Activated naive CD8-positive, alpha-beta T cell treated with anti-CD3 and anti-CD28 coated beads, Interleukin-2, amount 50 U/mL, for 24 hours (primary cell): ENCODE results near the gene SENP1.

ENCODE experiments used
- ATAC-seq: fragments of 150-1000 bp; cut with Tn5 transposase; one replicate; pipeline ENCODE4 v1.10.0; 2021
- DNase-seq: peaks from one replicate; pipeline ENCODE4 v3.0.0; 2021
- H3K27ac Mint-ChIP-seq: one replicate; pipeline ENCODE4 v1.8.0; 2021; ENCODE audit warnings: mild to moderate bottlenecking, mixed read lengths
- H3K27me3 Mint-ChIP-seq: one replicate; pipeline ENCODE4 v1.8.0; 2021; ENCODE audit warnings: mixed read lengths
- H3K36me3 Mint-ChIP-seq: one replicate; pipeline ENCODE4 v1.8.0; 2021; ENCODE audit warnings: low read depth, mixed read lengths
- H3K4me1 Mint-ChIP-seq: one replicate; pipeline ENCODE4 v1.8.0; 2021; ENCODE audit warnings: mixed read lengths
- H3K4me3 Mint-ChIP-seq: one replicate; pipeline ENCODE4 v1.8.0; 2021; ENCODE audit warnings: mild to moderate bottlenecking, moderate library complexity, mixed read lengths
- H3K9me3 Mint-ChIP-seq: one replicate; pipeline ENCODE4 v1.8.0; 2021; ENCODE audit warnings: mixed read lengths

The SENP1 gene

GRCh38 chr12:48067250-48067938 is 38.5 kb downstream of the SENP1 start:
- DNase-seq = no peak
- no peak for ATAC-seq
- Mint-ChIP-seq H3K27me3 (no peaks in the 10 kb centered on the region), H3K9me3 (no peaks in the 10 kb centered on the region), H3K4me1 (peaks cover 8% of the 10 kb centered on the region), H3K36me3 (peaks cover 55% of the 10 kb centered on the region), H3K4me3 (no peak overlapping the region), H3K27ac (no peak overlapping the region)

- no peak overlapping the region for H3K27ac Mint-ChIP-seq
- H3K36me3 Mint-ChIP-seq = peaks cover 69% of the 10 kb centered on the region
- no peaks in the 10 kb centered on the region for H3K27me3 Mint-ChIP-seq
- no peak overlapping the region for H3K4me3 Mint-ChIP-seq
- peaks cover 8% of the 10 kb centered on the region for H3K4me1 Mint-ChIP-seq
- DNase-seq (no peak), ATAC-seq (no peak)
- peaks cover 7% of the 10 kb centered on the region for H3K9me3 Mint-ChIP-seq
These were observed 40.8 kb downstream of the SENP1 start for GRCh38 chr12:48065041-48065440.

GRCh38 chr12:48063530-48063929 is 42.3 kb downstream of the SENP1 start:
- no peak for DNase-seq
- Mint-ChIP-seq H3K4me3 (no peak overlapping the region), H3K36me3 (peaks cover 77% of the 10 kb centered on the region), H3K9me3 (peaks cover 19% of the 10 kb centered on the region), H3K4me1 (peaks cover 2% of the 10 kb centered on the region), H3K27me3 (no peaks in the 10 kb centered on the region), H3K27ac (no peak overlapping the region)
- ATAC-seq = no peak

GRCh38 chr12:48061938-48062719 is 43.8 kb downstream of the SENP1 start:
- no peak for DNase-seq

GRCh38 chr12:48060474-48060873 is 45.4 kb downstream of the SENP1 start:
- no peaks in the 10 kb centered on the region for H3K27me3 Mint-ChIP-seq
- DNase-seq (no peak), ATAC-seq (no peak)
- H3K9me3 Mint-ChIP-seq = peaks cover 19% of the 10 kb centered on the region
- H3K4me3 Mint-ChIP-seq = no peak overlapping the region
- H3K36me3 Mint-ChIP-seq = peaks cover 68% of the 10 kb centered on the region
- H3K27ac Mint-ChIP-seq = no peak overlapping the region
- H3K4me1 Mint-ChIP-seq = no peaks in the 10 kb centered on the region

More at GRCh38 chr12:48061938-48062719, 43.8 kb downstream of the SENP1 start:
- Mint-ChIP-seq H3K27ac (no peak overlapping the region), H3K4me3 (no peak overlapping the region), H3K9me3 (peaks cover 19% of the 10 kb centered on the region), H3K36me3 (peaks cover 77% of the 10 kb centered on the region), H3K4me1 (no peaks in the 10 kb centered on the region), H3K27me3 (no peaks in the 10 kb centered on the region)
- ATAC-seq = no peak

- ATAC-seq = no peak
- peaks cover 51% of the 10 kb centered on the region for H3K36me3 Mint-ChIP-seq
- H3K4me3 Mint-ChIP-seq = no peak overlapping the region
These were observed 47.1 kb downstream of the SENP1 start for GRCh38 chr12:48058771-48059170.

GRCh38 chr12:48054955-48055821 is 50.7 kb downstream of the SENP1 start:
- H3K9me3 Mint-ChIP-seq = peaks cover 14% of the 10 kb centered on the region
- no peaks in the 10 kb centered on the region for H3K27me3 Mint-ChIP-seq
- DNase-seq (no peak), ATAC-seq (peak; percentile 36)
- peaks cover 23% of the 10 kb centered on the region for H3K36me3 Mint-ChIP-seq
- no peaks in the 10 kb centered on the region for H3K4me1 Mint-ChIP-seq
- H3K27ac Mint-ChIP-seq = no peak overlapping the region
- no peak overlapping the region for H3K4me3 Mint-ChIP-seq

More at GRCh38 chr12:48058771-48059170, 47.1 kb downstream of the SENP1 start:
- Mint-ChIP-seq H3K27ac (no peak overlapping the region), H3K9me3 (peaks cover 19% of the 10 kb centered on the region), H3K4me1 (no peaks in the 10 kb centered on the region), H3K27me3 (no peaks in the 10 kb centered on the region)
- DNase-seq = no peak

GRCh38 chr12:48053883-48054282 is 52.0 kb downstream of the SENP1 start:
- no peaks in the 10 kb centered on the region for H3K27me3 Mint-ChIP-seq

GRCh38 chr12:48053122-48053521 is 52.8 kb downstream of the SENP1 start:
- Mint-ChIP-seq H3K4me3 (no peak overlapping the region), H3K27me3 (no peaks in the 10 kb centered on the region), H3K27ac (no peak overlapping the region), H3K4me1 (no peaks in the 10 kb centered on the region), H3K9me3 (no peaks in the 10 kb centered on the region), H3K36me3 (peaks cover 11% of the 10 kb centered on the region)
- ATAC-seq (no peak), DNase-seq (no peak)

More at GRCh38 chr12:48053883-48054282, 52.0 kb downstream of the SENP1 start:
- Mint-ChIP-seq H3K4me3 (no peak overlapping the region), H3K4me1 (no peaks in the 10 kb centered on the region), H3K36me3 (peaks cover 14% of the 10 kb centered on the region), H3K27ac (no peak overlapping the region), H3K9me3 (peaks cover 1% of the 10 kb centered on the region)
- DNase-seq = no peak
- no peak for ATAC-seq

GRCh38 chr12:48051681-48052080 is 54.2 kb downstream of the SENP1 start:
- Mint-ChIP-seq H3K36me3 (peaks cover 12% of the 10 kb centered on the region), H3K4me1 (no peaks in the 10 kb centered on the region), H3K9me3 (no peaks in the 10 kb centered on the region), H3K27me3 (no peaks in the 10 kb centered on the region), H3K27ac (peak overlapping the region; percentile 4), H3K4me3 (no peak overlapping the region)
- DNase-seq = no peak
- ATAC-seq = no peak

- DNase-seq (no peak), ATAC-seq (no peak)
- peaks cover 21% of the 10 kb centered on the region for H3K36me3 Mint-ChIP-seq
- H3K4me1 Mint-ChIP-seq = no peaks in the 10 kb centered on the region
- no peaks in the 10 kb centered on the region for H3K27me3 Mint-ChIP-seq
- no peaks in the 10 kb centered on the region for H3K9me3 Mint-ChIP-seq
- no peak overlapping the region for H3K4me3 Mint-ChIP-seq
- H3K27ac Mint-ChIP-seq = no peak overlapping the region
These were observed 55.7 kb downstream of the SENP1 start for GRCh38 chr12:48050174-48050573.

GRCh38 chr12:48045965-48046518 is 59.8 kb downstream of the SENP1 start:
- H3K27ac Mint-ChIP-seq = peak overlapping the region; percentile 2
- H3K4me1 Mint-ChIP-seq = no peaks in the 10 kb centered on the region
- H3K36me3 Mint-ChIP-seq = peaks cover 37% of the 10 kb centered on the region
- no peaks in the 10 kb centered on the region for H3K27me3 Mint-ChIP-seq
- ATAC-seq (no peak), DNase-seq (no peak)
- no peak overlapping the region for H3K4me3 Mint-ChIP-seq
- no peaks in the 10 kb centered on the region for H3K9me3 Mint-ChIP-seq

- Mint-ChIP-seq H3K27ac (no peak overlapping the region), H3K36me3 (peaks cover 37% of the 10 kb centered on the region), H3K9me3 (no peaks in the 10 kb centered on the region), H3K4me3 (no peak overlapping the region), H3K4me1 (no peaks in the 10 kb centered on the region), H3K27me3 (no peaks in the 10 kb centered on the region)
- no peak for DNase-seq
- ATAC-seq = no peak
These were observed 60.6 kb downstream of the SENP1 start for GRCh38 chr12:48045061-48045846.

GRCh38 chr12:48044396-48044795 is 61.5 kb downstream of the SENP1 start:
- ATAC-seq = no peak

More at GRCh38 chr12:48044396-48044795, 61.5 kb downstream of the SENP1 start:
- no peaks in the 10 kb centered on the region for H3K27me3 Mint-ChIP-seq
- no peak overlapping the region for H3K27ac Mint-ChIP-seq
- H3K4me1 Mint-ChIP-seq = no peaks in the 10 kb centered on the region
- H3K9me3 Mint-ChIP-seq = no peaks in the 10 kb centered on the region
- H3K36me3 Mint-ChIP-seq = peaks cover 37% of the 10 kb centered on the region
- no peak overlapping the region for H3K4me3 Mint-ChIP-seq
- DNase-seq = no peak
